Duodenal mucosa (tissue), 2 donors: ENCODE results near the gene AVPI1.
"Not testable (repeated sequence)": the region's sequence is repeated elsewhere in the genome, so short reads cannot be mapped to it uniquely, and the experiment has no call there.

ENCODE experiments used
- H3K27ac ChIP-seq: one replicate; pipeline ENCODE4 v1.7.0; 2013; ENCODE audit warnings: low read depth, low read length
- H3K27me3 ChIP-seq, 2 donors: one replicate each; pipeline ENCODE4 v1.7.0; 2013; ENCODE audit warnings: low read length in 2 of 2, control low read depth in 1 of 2; ENCODE audit not compliant: insufficient read depth in 2 of 2, control insufficient read depth in 1 of 2
- H3K36me3 ChIP-seq, 2 donors: one replicate each; pipeline ENCODE4 v1.7.0; 2013; ENCODE audit warnings: low read length in 2 of 2, control low read depth in 1 of 2; ENCODE audit not compliant: insufficient read depth in 2 of 2, control insufficient read depth in 1 of 2
- H3K4me1 ChIP-seq, 2 donors: one replicate each; pipeline ENCODE4 v1.7.0; 2013; ENCODE audit warnings: low read length in 2 of 2, control low read depth in 1 of 2; ENCODE audit not compliant: insufficient read depth in 2 of 2, control insufficient read depth in 1 of 2
- H3K4me3 ChIP-seq, 2 donors: one replicate each; pipeline ENCODE4 v1.7.0; 2013; ENCODE audit warnings: low read length in 2 of 2, low read depth in 1 of 2
- H3K9ac ChIP-seq, 2 donors: one replicate each; pipeline ENCODE4 v1.7.0; 2013; ENCODE audit warnings: low read length in 2 of 2, low read depth in 1 of 2
- H3K9me3 ChIP-seq, 2 donors: one replicate each; pipeline ENCODE4 v1.7.0; 2013; ENCODE audit warnings: low read length in 2 of 2, control low read depth in 1 of 2; ENCODE audit not compliant: control insufficient read depth in 1 of 2

AVPI1 gene

GRCh38 chr10:97701438-97702069 lies 14.5 kb upstream of the AVPI1 start:
- Histone ChIP-seq H3K4me1 (peaks cover 0 to 9% of the 10 kb centered on the region in 2 donors), H3K27ac (no peak overlapping the region), H3K4me3 (no peak overlapping the region), H3K27me3 (no peaks in the 10 kb centered on the region), H3K36me3 (no peaks in the 10 kb centered on the region), H3K9me3 (no peaks in the 10 kb centered on the region), H3K9ac (no peak overlapping the region)

- not testable (repeated sequence) for H3K9me3 ChIP-seq, H3K27ac ChIP-seq, H3K4me3 ChIP-seq, H3K9ac ChIP-seq, H3K36me3 ChIP-seq, H3K27me3 ChIP-seq, H3K4me1 ChIP-seq
Observed at GRCh38 chr10:97698072-97698655, 11.1 kb upstream of the AVPI1 start.

GRCh38 chr10:97690133-97690532 lies 3.1 kb upstream of the AVPI1 start:
- Histone ChIP-seq H3K4me3 (no peak overlapping the region), H3K27me3 (no peaks in the 10 kb centered on the region), H3K9me3 (no peaks in the 10 kb centered on the region), H3K9ac (no peak overlapping the region), H3K27ac (no peak overlapping the region), H3K36me3 (no peaks in the 10 kb centered on the region), H3K4me1 (peaks cover 11 to 31% of the 10 kb centered on the region in 2 donors)

DNA sequence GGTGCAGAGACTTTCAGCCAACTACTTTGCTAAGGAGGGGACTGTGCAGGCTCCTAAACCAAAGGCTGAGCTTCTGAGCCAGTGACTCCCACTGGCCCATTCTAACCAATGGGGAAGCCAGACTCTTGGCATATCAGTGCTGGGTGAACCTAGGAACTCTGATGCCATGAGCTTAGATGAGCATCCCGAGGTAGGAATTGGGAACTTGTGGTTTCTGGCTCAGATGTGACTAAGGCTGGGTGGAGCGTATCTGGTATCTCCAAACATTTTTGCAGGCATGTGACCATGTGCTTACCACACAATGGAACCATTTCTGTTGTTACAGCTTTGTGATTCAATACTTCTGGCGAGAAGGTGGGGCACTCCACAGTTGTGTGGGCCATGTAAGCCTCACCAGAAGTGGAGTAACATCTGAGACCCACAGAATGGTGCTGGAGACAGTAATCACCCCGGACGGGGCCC lies 2.5 kb upstream of the AVPI1 start:
- no peak overlapping the region for H3K4me3 ChIP-seq
- H3K9me3 ChIP-seq: no peaks in the 10 kb centered on the region
- H3K9ac ChIP-seq: no peak overlapping the region
- peaks cover 15 to 34% of the 10 kb centered on the region in 2 donors for H3K4me1 ChIP-seq
- H3K27ac ChIP-seq: no peak overlapping the region
- H3K27me3 ChIP-seq: no peaks in the 10 kb centered on the region
- no peaks in the 10 kb centered on the region for H3K36me3 ChIP-seq

DNA sequence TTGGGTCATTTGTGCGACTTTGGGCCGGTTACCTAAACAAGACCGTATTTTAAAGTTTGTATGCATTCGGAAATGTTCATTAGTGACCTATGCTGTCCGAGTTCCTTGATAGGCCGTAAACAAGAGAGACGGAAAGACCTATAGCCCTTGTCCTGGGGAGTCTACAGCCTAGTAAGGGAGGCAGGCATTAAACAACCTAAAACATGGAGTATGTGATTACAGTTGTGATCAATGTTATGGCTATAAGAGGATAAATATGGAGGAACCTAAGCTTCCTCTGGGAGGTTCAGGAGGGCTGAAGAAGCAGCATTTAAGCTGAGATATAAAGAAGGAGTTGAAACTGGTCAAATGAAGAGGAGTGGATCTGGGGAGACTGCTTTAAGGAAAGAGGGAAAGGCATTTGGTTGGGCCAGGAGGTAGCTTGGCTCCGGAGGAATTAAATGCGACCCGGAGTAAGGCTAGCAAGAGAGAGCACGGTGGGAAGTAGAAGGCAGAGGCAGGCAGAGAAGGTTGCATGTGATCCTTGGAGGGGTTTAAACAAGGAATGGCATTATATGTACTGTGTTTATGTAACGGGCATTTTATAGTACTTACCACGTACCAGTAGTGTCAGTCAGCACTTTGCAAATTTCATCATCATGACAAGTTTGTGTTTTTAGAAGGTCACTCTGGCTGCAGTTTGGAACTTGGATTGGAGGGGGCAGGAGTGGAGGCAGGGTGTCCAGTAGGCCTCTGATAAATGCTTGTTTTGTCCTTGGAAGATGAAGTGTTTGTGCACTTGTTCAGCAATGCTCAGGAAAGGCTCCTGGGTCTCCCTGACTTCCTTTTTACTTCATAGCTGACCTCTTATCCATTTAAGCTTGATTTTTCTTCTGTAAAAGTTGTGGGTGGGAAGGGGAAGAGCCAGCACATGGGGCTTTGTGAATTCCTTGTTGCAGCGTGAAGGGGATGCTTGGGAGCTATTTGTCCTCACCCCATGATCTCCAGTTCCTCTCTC lies 1.0 kb upstream of the AVPI1 start:
- Histone ChIP-seq H3K27me3 (no peaks in the 10 kb centered on the region), H3K4me1 (peaks cover 23 to 45% of the 10 kb centered on the region in 2 donors), H3K9ac (peak overlapping the region; percentile 54 to 68), H3K4me3 (peak overlapping the region; percentile 59 to 95), H3K36me3 (no peaks in the 10 kb centered on the region), H3K9me3 (no peaks in the 10 kb centered on the region), H3K27ac (peak overlapping the region; percentile 59)

- Histone ChIP-seq H3K9ac (peak overlapping the region; percentile 98 to 100), H3K4me1 (peaks cover 32 to 54% of the 10 kb centered on the region in 2 donors), H3K9me3 (no peaks in the 10 kb centered on the region), H3K27me3 (no peaks in the 10 kb centered on the region), H3K36me3 (no peaks in the 10 kb centered on the region), H3K27ac (peak overlapping the region; percentile 91), H3K4me3 (peak overlapping the region; percentile 92 to 95)
Observed at GRCh38 chr10:97686301-97686961, 610 bp downstream of the AVPI1 start.

DNA sequence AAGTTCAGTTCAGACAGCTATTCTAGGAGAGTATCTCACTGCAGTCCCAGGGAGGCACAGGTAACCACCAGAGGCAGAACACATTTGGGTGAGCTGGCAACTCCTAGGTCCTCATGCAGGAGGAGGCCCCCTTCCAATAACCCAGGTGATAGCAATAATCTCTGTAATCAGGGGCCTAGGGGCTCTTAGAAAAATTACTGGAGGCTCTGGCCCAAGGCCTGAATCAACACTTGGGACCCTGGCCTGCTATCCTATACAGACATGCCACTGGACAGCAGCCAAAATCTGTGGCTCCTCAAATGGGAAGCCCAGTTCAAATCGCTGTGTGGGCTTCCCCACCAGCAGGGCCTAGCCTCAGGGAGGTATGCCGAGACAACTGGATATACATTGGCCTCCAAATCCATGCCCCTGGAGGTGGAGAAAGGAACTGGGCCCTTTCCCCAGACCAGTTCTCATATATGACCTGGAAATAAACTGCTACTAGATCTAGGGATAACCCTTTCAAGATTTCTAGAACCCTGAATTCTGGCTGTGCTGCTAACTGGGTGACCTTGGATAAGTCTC lies 1.6 kb downstream of the AVPI1 start:
- H3K9me3 ChIP-seq: no peaks in the 10 kb centered on the region
- peaks cover 32 to 54% of the 10 kb centered on the region in 2 donors for H3K4me1 ChIP-seq
- peak overlapping the region; percentile 98 to 100 for H3K9ac ChIP-seq
- peak overlapping the region; percentile 92 to 95 for H3K4me3 ChIP-seq
- H3K27ac ChIP-seq: peak overlapping the region; percentile 44
- no peaks in the 10 kb centered on the region for H3K36me3 ChIP-seq
- no peaks in the 10 kb centered on the region for H3K27me3 ChIP-seq

DNA sequence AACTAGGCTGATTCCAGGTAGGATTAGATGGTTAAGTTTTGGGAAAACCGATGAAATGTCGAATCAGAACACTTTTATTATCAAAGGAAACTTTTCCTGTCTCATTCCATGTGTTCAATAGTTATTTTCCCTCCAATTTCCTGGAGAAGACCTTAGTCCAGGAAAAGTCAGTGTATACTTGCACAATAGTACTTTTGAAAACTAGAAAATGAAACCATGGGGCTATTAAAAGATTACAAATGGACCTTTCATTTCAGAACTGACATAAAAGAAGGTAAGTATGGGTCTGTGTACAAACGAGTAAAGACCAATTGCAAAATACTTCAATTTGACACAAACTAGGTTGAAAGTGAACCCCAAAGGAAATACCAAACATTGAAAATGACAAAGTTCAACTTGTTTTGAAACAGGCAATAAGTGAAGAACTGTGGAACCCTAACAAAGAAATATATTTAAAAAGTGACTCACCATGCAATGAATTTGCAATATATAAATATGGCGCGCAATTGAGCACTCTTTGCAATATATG lies 2.1 kb downstream of the AVPI1 start:
- Histone ChIP-seq H3K36me3 (peaks cover 0 to 2% of the 10 kb centered on the region in 2 donors), H3K4me3 (peak overlapping the region; percentile 92 to 95), H3K9ac (peak overlapping the region; percentile 98 to 100), H3K9me3 (no peaks in the 10 kb centered on the region), H3K27ac (peak overlapping the region; percentile 44), H3K27me3 (no peaks in the 10 kb centered on the region), H3K4me1 (peaks cover 32 to 54% of the 10 kb centered on the region in 2 donors)

DNA sequence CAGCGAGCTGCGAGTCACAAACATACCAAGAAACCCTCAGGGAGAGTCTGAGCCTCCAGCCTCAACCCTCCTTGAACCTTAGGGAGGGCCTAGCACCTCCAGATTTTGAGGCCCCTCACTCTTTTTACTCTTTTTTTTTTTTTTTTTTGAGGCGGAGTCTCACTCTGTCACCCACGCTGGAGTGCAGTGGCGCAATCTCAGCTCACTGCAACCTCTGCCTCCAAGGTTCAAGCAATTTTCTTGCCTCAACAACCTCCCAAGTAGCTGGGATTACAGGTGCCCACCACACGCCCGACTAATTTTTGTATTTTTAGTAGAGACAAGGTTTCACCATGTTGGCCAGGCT lies 2.7 kb downstream of the AVPI1 start:
- Histone ChIP-seq H3K9ac (peak overlapping the region; percentile 60 to 98), H3K4me3 (peak overlapping the region; percentile 92 to 95), H3K27ac (peak overlapping the region; percentile 76), H3K4me1 (peaks cover 32 to 52% of the 10 kb centered on the region in 2 donors)
- H3K9me3 ChIP-seq, H3K27me3 ChIP-seq, H3K36me3 ChIP-seq: not testable (repeated sequence)
